Keratinocyte (primary cell): ENCODE results near the gene USH1C.

Experiments used
- CTCF ChIP-seq, 3 experiments: IDR thresholded peaks in 1 of 3; conservative IDR thresholded peaks in 1 of 3; optimal IDR thresholded peaks in 1 of 3; 2 replicates in 2 of 3; 3 replicates in 1 of 3; pipeline versions ENCODE3 to v1.5.1; 2011; ENCODE audit warnings: low read length in 3 of 3, mild to moderate bottlenecking in 3 of 3, moderate library complexity in 2 of 3, control low read depth in 1 of 3, inconsistent platforms in 1 of 3; ENCODE audit not compliant: insufficient read depth in 2 of 3; ENCODE audit errors: extremely low read depth in 1 of 3
- EZH2 ChIP-seq: IDR thresholded peaks from one replicate; pipeline ENCODE4 v1.6.1; 2012; ENCODE audit warnings: inconsistent platforms, mild to moderate bottlenecking, low read length, moderate library complexity

- TF ChIP-seq CTCF (optimal IDR thresholded peaks at IDR 0.05 in 1 of 3, IDR thresholded peaks at IDR 0.05 in 1 of 3, conservative IDR thresholded peaks at IDR 0.05 in 1 of 3; ENCODE audit: extremely low read depth in 1 of 3, insufficient read depth in 2 of 3, low read length in 3 of 3) (no peak), EZH2 (no peak)
These were observed 41.9 kb upstream of the USH1C start for GRCh38 chr11:17585911-17586695.
